ENCODE data around the gene SNORC. TPM values are rescaled to one million over a fixed set of nuclear protein-coding genes. Genes with fewer than 3 reads are reported as not detected.

Gene SNORC
- total and polyA plus RNA-seq, 2 of the 4 experiments (the other 2 are of a cell fraction) = under 0.01 to 0.67 TPM

DNA sequence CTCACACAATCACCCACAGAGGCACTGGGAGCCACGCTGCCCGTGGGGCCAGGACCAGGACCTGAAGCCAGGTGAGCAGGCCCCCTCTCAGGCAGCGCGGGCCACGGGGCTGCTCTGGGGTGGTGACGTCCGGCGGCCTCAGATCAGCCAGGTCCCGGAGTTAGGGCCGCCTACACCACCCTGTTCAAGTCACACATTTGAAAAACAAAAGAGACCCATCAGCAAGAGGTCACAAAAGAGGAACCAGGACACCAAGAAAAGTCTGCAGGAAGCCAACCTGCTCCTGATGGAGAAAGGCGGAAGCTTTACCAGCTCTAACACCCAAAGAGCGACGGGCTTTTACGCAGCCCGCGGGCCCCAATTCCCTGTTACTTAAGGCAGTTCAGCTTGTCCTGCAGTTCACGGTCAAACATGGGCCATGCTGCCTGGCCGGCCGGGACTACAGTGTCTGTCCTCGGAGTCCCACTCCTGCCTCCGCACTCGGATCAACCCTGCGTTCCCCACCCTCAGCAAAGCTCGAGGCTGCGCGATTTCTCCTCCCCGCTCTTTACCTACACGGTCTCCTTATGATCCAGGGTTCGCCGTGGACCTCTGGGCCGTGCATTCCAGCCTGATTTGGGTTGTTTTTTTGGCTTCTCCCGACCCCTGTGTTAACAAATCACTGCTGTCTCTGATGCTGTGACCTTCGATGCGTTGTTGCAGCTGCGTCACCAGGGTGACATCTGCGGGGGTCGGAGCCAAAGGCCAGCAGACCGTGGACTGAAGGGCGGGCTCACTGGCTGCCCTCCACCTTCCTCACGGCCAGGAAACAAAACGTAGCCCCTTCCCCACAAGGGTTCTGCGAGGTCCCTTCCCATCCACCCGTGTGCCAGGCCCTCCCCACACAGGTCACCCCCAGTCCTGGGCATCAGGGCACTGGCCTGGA, 31.0 kb downstream of the SNORC start:
- H4K91ac ChIP-seq (ENCODE audit: insufficient read depth, low read depth, low read length) = peak overlapping the region; percentile 93
- no peak for TF ChIP-seq MAFK (IDR thresholded peaks at IDR 0.05; ENCODE audit: low read depth, low read length)
- no peak for TF ChIP-seq MXI1 (IDR thresholded peaks at IDR 0.05; ENCODE audit: borderline replicate concordance, low read depth, low read length)
- TF ChIP-seq RFX5 (IDR thresholded peaks at IDR 0.05; ENCODE audit: low read depth, low read length) = no peak
- TF ChIP-seq, protein P1, sequence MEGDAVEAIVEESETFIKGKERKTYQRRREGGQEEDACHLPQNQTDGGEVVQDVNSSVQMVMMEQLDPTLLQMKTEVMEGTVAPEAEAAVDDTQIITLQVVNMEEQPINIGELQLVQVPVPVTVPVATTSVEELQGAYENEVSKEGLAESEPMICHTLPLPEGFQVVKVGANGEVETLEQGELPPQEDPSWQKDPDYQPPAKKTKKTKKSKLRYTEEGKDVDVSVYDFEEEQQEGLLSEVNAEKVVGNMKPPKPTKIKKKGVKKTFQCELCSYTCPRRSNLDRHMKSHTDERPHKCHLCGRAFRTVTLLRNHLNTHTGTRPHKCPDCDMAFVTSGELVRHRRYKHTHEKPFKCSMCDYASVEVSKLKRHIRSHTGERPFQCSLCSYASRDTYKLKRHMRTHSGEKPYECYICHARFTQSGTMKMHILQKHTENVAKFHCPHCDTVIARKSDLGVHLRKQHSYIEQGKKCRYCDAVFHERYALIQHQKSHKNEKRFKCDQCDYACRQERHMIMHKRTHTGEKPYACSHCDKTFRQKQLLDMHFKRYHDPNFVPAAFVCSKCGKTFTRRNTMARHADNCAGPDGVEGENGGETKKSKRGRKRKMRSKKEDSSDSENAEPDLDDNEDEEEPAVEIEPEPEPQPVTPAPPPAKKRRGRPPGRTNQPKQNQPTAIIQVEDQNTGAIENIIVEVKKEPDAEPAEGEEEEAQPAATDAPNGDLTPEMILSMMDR (conservative IDR thresholded peaks at IDR 0.05; ENCODE audit: low read depth, low read length) = no peak
- TF ChIP-seq, protein P2, sequence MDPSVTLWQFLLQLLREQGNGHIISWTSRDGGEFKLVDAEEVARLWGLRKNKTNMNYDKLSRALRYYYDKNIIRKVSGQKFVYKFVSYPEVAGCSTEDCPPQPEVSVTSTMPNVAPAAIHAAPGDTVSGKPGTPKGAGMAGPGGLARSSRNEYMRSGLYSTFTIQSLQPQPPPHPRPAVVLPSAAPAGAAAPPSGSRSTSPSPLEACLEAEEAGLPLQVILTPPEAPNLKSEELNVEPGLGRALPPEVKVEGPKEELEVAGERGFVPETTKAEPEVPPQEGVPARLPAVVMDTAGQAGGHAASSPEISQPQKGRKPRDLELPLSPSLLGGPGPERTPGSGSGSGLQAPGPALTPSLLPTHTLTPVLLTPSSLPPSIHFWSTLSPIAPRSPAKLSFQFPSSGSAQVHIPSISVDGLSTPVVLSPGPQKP (IDR thresholded peaks at IDR 0.05; ENCODE audit: borderline replicate concordance, low read depth, low read length) = no peak
- TF ChIP-seq RCOR1 (IDR thresholded peaks at IDR 0.05; ENCODE audit: insufficient replicate concordance, low read length) = no peak
- no peak for TF ChIP-seq CHD1 (IDR thresholded peaks at IDR 0.05; ENCODE audit: low read depth, low read length)

More for the DNA sequence above, 31.0 kb downstream of the SNORC start:
- Histone ChIP-seq H4K8ac (ENCODE audit: low read depth in 2 of 2, low read length in 2 of 2) (peak overlapping the region; percentile 88 to 91), H3K36me3 (ENCODE audit: control insufficient read depth, insufficient read depth, low read length) (no peaks in the 10 kb centered on the region), H3K9ac (ENCODE audit: low read depth, low read length) (no peak overlapping the region), H2AK5ac (ENCODE audit: low read depth, low read length) (peak overlapping the region; percentile 99), H3K23ac (ENCODE audit: low read depth, low read length) (peak overlapping the region; percentile 95; the same call in 1 of the 2 replicates), H3K79me1 (ENCODE audit: low read depth in 1 of 2, low read length in 2 of 2) (no peaks in the 10 kb centered on the region; a peak in 1 of 4 replicates), H2BK5ac (ENCODE audit: low read depth, low read length, poor library complexity, severe bottlenecking) (peak overlapping the region; percentile 96), H4K5ac (ENCODE audit: low read depth, low read length) (peak overlapping the region; percentile 28), H3K4me1 (ENCODE audit: control insufficient read depth, insufficient read depth, low read length) (peaks cover 9% of the 10 kb centered on the region), H3K9me3 (ENCODE audit: control insufficient read depth, insufficient read depth, low read length) (no peaks in the 10 kb centered on the region), H2AK9ac (replicated peaks; ENCODE audit: low read depth, low read length, poor library complexity) (peak overlapping the region; percentile 93), H3K27ac (ENCODE audit: insufficient read depth, low read length) (peak overlapping the region; percentile 80), H3K56ac (ENCODE audit: extremely low read depth, insufficient read depth, low read length) (no peak overlapping the region), H3K27me3 (ENCODE audit: control insufficient read depth, insufficient read depth, low read length) (no peaks in the 10 kb centered on the region), H3K18ac (ENCODE audit: low read depth, low read length) (peak overlapping the region; percentile 16; the same call in 1 of the 2 replicates), H3K4me3 (ENCODE audit: insufficient read depth, low read depth, low read length) (no peak overlapping the region), H3K4ac (ENCODE audit: low read depth, low read length) (peak overlapping the region; percentile 96), H3K9me1 (ENCODE audit: insufficient read depth, low read length) (peaks cover 12% of the 10 kb centered on the region; the same call in 1 of the 2 replicates), H2AFZ (replicated peaks; ENCODE audit: low read length, poor library complexity) (peak overlapping the region; percentile 98), H2BK120ac (ENCODE audit: low read depth, low read length) (peak overlapping the region; percentile 98), H3K14ac (replicated peaks; ENCODE audit: low read depth, low read length) (peak overlapping the region; percentile 85), H2BK15ac (ENCODE audit: low read depth, low read length) (peak overlapping the region; percentile 93; the same call in 2 of the 3 replicates), H3K4me2 (ENCODE audit: low read depth, low read length) (no peak overlapping the region), H2BK20ac (ENCODE audit: low read depth, low read length) (peak overlapping the region; percentile 88), H4K20me1 (ENCODE audit: insufficient read depth, low read length) (no peaks in the 10 kb centered on the region)
- 73% methylated on average over 26 of the region's 43 CpGs; no CpG with 5 or more reads in 1 of the 2 experiments for WGBS, 2 experiments (ENCODE audit: extremely low coverage in 2 of 2, insufficient read length in 1 of 2)
- in situ Hi-C loops (cut with MboI; ENCODE audit: low sequenced_read_pairs) (no loop called here), dilution Hi-C loops (cut with HindIII; ENCODE audit: low sequenced_read_pairs, unreplicated experiment) (no loop called here), intact Hi-C loops (cut with micrococcal nuclease) (loop anchor here (1.0 to 5.0 kb wide), 2 partner anchors 86 to 350 kb away; partner anchors contain the start of gene ATG16L1)
- ChIA-PET POLR2A (ENCODE audit: unreplicated experiment) (no interaction called here), CTCF (no interaction called here)
- DNase-seq (no peak), ATAC-seq (ENCODE audit: low read depth) (no peak)
- no TSS peak for BruUV-seq (replicated peaks)
